Urothelium cell line (cell line): ENCODE results near the gene MTF1.
A peak's percentile ranks its signal among the peaks of the same experiment; 100 is the strongest.
"Not testable (repeated sequence)": the region's sequence is repeated elsewhere in the genome, so short reads cannot be mapped to it uniquely, and the experiment has no call there.

Source experiments
- DNase-seq: peaks from one replicate; pipeline ENCODE4 v3.0.0; 2011; ENCODE audit warnings: low spot score, mixed read lengths
- FAIRE-seq: peaks from 2 replicates; lab custom pipeline; 2011; peaks lifted over from hg19 to GRCh38; lab: Jason Lieb, UNC

The MTF1 gene

DNA sequence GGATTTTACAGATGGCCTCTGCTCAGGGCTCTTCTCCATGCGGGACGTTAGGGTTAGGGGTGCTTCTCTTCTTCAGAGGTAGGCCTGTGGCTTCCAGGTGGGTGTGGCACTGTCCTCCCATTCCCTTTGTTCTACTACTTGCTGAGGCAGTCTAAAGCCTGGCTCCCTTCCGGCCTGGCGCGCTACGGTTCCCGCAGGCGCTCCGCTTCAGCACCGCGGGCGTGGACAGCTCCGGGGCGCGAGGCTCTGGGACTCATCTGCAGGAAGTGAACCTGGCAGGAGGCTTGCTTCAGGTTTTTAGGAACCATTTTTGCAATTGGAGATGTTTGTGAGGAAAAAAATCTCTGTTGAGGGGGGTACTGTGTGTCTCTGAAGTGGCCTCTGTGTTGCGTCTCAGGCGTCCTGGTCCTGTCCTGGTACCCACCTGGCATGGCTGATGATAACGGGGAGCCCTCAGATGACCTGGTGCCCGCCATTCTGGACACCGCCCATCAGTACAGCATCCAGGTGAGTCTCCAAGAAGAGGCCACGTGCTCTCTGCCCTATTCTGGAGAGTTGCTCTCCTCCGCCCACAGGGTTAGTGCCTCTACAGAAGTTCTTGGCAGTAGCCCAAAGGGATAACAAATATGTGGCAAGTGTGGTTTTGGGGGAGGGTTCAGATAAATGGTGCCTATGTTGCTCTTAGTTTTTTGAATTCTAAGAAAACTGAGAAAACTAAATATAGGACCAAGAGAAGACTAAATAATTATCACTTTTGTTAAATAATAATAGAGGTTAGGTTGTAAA is 63.9 kb downstream of the MTF1 start:
- FAIRE-seq = no peak
- peak; percentile 45 for DNase-seq

- DNase-seq = no peak
Observed at GRCh38 chr1:37794372-37795339, 64.7 kb downstream of the MTF1 start.

GRCh38 chr1:37793773-37794371 is 65.5 kb downstream of the MTF1 start, which contains the start of gene MANEAL:
MANEAL (plus strand) TSS chr1:37793847; CDS start chr1:37794183, 336 bp downstream.
- DNase-seq (peak; percentile 81), FAIRE-seq (peak; percentile 74)

More at GRCh38 chr1:37794372-37795339, 64.7 kb downstream of the MTF1 start:
- no peak for FAIRE-seq

GRCh38 chr1:37792943-37793686 is 66.3 kb downstream of the MTF1 start:
- no peak for FAIRE-seq

GRCh38 chr1:37782491-37782890 is 76.9 kb downstream of the MTF1 start:
- FAIRE-seq = no peak
- no peak for DNase-seq

More at GRCh38 chr1:37792943-37793686, 66.3 kb downstream of the MTF1 start:
- DNase-seq = peak; percentile 10

- no peak for FAIRE-seq
- DNase-seq = no peak
Observed at GRCh38 chr1:37778654-37779053, 80.7 kb downstream of the MTF1 start.

DNA sequence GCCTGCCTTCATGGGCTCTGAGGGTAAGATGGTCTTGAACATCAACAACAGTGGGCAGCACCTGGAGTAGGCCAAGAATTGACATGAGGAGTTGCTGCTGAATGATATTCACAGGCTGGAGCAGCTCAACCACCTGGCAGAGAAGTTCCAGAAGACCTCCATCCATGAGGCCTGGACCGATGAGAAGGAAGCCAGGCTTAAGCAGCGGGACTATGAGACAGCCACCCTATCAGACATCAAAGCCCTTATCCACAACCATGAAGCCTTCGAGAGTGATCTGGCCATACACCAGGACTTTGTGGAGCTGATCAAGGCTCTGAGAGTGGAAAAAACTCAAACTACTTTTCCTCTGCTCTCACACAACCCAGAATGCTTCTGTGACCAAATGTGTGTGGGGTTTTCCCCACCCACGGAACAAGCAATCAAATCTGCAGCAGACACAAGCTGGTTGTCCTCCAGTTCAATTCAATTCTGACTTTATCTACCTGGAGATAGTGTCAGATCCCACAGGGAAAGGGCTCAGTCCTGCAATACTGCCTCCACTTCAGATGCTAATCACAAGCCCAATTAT is 82.4 kb downstream of the MTF1 start:
- DNase-seq = no peak
- no peak for FAIRE-seq

- not testable (repeated sequence) for FAIRE-seq
Observed at GRCh38 chr1:37771440-37771839, 88.0 kb downstream of the MTF1 start.

DNA sequence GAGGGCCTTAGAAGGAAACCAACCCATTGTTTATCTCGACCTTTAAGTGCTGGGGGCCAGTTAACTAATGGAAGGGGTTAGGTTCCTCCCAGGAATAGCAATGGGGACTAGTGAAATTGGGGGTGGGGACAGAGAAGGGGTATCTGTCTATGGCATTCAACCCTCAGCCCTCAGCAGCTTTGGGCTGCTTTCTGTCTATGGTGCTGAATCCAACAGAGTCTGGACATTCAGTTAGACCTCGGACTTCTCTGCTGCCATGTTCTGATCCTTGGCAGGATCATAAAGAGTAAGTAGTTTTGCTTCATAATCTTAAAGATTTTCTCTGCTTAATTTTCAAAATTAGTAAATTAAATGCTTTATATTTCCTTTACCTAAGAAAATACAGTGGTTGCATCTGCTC is 91.9 kb downstream of the MTF1 start:
- FAIRE-seq (no peak), DNase-seq (no peak)

More at GRCh38 chr1:37771440-37771839, 88.0 kb downstream of the MTF1 start:
- not testable (repeated sequence) for DNase-seq

GRCh38 chr1:37765916-37766664 is 93.3 kb downstream of the MTF1 start:
- no peak for FAIRE-seq
- DNase-seq = no peak

DNA sequence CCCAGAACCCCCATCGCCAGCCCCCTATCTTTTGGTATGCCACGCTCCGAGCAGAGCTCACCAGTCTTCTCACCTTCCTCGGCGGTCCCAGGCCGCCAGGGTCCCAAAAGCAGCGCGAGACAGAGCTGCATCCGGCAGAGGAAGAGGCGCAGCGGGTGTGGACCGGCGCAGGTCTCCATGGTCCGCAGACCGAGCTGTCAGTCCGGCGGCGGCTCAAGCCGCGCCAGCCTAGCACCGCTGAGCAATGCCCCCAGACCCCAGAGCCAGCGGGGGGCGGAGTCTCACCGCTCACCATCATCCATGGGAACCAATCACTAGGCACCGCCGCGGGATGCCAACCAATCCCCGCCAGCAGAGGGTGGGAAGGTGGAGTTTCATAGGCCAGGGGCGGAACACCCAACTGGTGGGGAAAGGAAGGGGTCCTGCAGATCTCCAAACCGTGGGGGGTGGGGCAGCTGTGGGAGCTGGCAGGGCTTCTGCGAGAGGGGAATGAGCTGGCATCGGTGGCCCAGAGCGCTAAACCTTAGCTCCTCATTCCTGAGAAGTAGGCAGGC is 94.4 kb downstream of the MTF1 start, which contains the start of gene EPHA10:
TSS of gene EPHA10 (minus strand) at position 233 of the 554 bp plus-strand sequence. CDS start at position 179, 54 bp downstream.
- DNase-seq = no peak
- no peak for FAIRE-seq

GRCh38 chr1:37764414-37764825 is 95.0 kb downstream of the MTF1 start:
- peak; percentile 67 for DNase-seq
- no peak for FAIRE-seq

- FAIRE-seq = no peak
Observed at GRCh38 chr1:37763791-37764413, 95.5 kb downstream of the MTF1 start.

DNA sequence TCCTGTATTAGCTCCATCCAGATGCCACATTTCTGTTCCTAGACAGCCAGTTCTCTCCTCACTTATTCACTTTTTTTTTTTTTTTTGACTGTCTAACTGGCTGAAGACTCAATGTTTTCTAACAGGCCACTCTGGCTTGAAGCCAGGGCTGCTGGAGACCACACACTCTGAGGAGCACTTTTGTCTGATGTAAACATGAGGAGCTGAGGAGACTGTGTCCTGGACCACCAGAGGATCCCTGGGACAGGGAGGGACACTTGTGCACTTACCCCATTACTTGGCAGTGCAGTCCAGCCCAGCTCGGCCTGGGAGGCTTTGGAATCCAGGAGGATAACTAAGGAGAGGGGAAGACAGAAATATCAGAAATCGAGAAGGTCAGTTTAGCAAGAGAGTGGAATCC is 96.9 kb downstream of the MTF1 start:
- no peak for FAIRE-seq
- no peak for DNase-seq

More at GRCh38 chr1:37763791-37764413, 95.5 kb downstream of the MTF1 start:
- DNase-seq = no peak

- DNase-seq = no peak
- FAIRE-seq = no peak
Observed at GRCh38 chr1:37761416-37762095, 97.8 kb downstream of the MTF1 start.
